SHP77 treated with DMSO at 0.1 percent for 48 hours (cell line): Measurements from ENCODE around the gene EDAR.

Source experiments
- DNase-seq: peaks from one replicate; lab custom pipeline; 2025; lab: John Stamatoyannopoulos, UW

The EDAR gene

DNA sequence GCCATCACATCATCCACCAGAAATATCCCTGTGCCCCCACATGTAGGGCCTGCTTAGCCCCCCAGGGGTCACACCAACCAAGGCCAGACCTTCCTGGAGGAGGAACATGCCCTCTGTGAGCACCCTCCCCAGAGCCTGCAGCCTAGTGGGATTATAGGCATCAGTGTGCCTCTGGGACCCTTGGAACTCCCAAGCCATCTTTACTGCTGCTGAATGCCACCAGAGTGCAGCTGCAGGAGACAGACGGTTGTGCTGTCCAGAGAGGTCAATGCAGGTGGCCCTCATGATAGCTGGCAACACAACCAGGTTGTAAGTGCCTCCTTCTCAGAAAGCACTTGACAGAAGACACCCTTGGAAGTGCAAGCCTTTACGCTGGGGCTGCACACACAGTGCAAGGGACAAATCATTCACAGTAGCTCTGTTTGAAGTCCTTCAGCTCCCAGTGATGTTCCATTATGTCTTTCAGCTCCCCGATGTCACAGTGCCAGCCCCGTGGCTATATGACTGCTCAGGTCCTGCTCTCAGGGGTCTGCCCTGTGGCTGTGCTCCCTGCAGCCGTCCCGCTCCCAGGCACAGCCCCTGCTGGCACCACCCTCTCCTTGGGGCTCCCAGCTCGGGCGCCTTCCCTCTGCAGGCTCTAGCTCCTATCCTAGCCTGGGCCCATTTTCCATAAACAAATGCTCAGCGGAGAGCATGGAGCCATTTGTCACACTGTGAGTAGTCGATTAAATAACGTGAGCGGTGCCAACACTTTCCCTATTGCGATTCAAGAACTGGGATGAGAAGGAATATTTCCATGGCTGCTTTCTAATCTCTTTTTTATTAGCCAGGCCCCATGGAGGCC is 65.1 kb downstream of the EDAR start:
- no peak for DNase-seq

DNA sequence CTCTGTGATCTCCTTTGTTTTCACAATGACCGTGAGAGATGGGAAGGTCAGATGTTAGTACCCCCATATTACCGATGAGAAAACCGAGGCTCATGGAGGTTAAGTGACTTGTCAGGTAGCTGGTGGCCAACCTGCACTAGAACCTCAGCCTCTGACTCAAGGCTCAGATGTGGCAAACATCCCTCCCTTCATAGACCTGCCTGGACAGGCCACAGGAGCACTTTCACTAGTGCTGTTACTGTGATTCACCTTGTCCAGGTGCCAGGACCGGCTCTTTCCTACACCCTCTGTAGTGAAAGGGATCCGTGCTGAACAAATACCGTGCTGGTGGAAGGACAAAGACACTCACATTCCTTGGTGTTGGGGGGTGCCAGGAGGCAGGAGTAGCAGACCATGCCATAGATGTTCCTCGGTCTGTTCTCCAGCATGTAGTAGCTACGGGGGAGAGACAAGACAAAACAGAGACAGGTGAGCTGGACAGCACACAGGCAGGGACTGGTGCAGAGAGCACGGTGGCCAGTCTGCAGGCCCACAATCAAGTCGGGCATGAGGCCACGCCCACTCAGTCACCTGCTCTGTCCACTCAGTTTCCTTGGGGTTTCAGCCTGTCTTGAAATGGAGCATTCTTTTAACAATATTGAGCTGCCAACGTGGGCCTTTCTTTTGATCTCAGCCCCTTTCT is 65.9 kb downstream of the EDAR start:
- no peak for DNase-seq

GRCh38 chr2:108922141-108922915 is 66.7 kb downstream of the EDAR start:
- DNase-seq: no peak

GRCh38 chr2:108921096-108922030 is 67.7 kb downstream of the EDAR start:
- no peak for DNase-seq

- no peak for DNase-seq
Measured at GRCh38 chr2:108920686-108921085, 68.3 kb downstream of the EDAR start.

DNA sequence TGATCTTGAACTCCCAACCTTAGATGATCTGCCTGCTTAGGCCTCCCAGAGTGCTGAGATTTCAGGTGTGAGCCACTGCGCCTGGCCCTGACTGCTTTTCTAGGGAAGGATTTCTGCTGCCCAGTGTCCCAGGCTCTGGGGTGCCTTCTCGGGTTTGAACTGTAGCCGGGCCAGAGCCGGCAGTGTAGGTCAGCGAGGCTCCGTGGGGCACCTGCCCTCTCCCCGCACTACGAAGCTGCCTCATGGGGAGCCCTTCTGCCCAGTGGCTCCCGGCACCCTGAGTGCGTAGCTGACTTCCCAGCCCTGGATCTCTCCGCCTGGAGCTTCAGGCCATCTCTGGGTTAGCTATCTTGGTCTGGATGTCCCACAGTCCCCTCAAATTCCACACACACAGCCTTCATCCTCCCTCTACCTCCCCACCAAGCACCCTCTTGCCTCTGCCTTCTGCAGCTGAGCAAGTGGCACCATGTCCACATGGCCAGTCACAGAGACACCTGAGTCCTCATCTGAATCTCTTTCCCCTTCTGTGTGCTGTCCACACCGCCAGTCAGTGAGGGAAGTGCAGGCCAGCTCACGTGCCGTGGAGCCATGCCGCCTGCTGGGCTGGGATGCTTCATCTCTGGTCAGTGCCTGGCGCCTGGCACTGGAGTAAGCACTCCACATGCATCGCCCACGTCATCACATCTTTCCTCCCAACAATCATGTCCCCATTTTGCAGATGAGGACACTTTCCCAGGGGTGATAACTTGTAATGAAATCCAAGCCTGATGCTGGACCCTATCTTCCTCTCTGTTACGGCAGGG is 69.2 kb downstream of the EDAR start:
- DNase-seq: no peak

DNA sequence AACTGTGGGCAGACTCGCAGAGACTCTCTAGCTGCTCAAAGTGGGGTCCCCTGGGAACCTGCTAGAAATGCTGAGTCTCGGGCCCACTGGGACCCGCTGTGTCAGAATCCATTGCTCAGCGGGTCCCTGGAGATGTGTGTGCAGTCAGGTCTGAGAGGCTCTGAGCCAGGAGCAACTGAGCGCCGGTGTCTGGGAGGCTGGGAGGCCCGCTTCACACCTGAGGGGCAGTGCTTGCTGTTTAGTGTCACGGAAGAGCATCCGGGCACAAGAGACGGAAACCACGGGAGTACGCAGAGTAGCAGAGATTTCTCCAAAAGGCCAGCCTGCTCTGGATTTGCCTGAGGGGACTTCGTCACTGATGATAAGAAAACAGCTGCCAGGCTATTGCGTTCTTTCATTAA is 70.1 kb downstream of the EDAR start:
- DNase-seq: no peak

DNA sequence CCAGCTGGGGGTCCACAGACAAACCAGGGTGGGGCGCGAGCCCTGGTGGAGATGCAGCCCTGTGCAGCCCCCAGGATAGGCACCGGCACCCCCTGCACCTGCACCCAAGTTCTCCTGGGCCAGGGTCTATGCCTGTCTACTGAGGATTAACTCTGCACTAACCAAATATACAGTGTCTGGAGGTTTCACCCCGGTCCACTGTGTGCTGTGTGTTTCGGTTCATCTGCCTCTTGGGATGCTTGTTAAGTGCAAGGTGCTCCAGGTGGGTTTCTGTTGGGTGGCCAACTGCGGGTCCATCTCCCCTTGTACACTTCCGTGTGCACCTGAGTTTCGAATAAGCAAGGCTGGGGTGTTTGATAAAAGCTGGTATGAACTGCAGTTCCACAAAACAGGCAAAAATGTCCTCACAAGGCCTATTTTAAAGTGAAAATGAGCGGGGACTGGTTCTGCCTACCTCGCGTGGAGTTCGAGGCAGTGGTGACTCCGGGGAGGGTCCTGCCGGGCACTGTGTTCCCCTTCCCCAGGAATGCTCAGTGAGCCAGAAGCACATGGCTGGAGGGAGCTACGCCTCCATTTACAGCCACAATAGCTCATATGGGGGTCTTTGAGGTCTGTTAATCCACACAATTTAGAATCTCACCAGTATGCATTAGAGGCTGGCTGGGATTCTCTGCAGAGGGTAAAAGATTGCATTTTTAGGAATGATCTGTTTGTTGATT is 70.7 kb downstream of the EDAR start:
- no peak for DNase-seq

DNA sequence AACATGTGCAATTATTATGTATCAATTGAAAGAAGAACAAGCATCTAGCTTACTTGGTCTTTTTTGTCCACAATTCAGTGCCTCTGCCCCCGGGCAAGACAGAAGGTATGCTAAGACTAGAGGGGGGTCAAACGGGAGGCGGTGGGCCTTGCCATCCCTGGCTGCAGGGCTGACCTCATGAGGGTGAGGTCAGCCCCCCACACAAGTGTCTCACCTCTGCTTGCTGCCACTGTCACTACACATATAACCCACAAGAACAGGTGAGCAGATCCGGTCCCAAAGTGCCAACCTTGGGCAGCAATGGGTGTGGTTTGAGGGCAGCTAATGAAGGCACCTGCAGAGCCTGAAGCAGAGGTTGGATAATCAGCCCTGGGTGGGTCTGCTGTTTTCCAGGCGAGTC is 71.5 kb downstream of the EDAR start:
- no peak for DNase-seq

- no peak for DNase-seq
Measured at GRCh38 chr2:108916796-108917421, 72.1 kb downstream of the EDAR start.

GRCh38 chr2:108916122-108916795 is 72.8 kb downstream of the EDAR start:
- DNase-seq: no peak

DNA sequence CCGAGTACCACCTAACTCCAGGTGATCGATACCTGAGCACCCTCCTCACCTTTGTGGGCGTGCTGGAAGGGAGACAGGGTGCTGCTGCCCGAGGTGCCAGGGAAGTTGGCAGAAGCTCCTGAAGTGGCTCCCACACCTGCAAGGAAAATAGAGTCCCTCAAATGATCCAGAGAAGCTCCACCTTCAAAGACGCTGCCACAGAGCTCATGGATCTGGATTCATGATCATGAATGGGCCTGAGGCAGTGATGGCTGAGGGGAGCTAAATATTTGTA is 76.5 kb downstream of the EDAR start:
- DNase-seq: no peak

GRCh38 chr2:108911807-108912628 is 77.0 kb downstream of the EDAR start:
- DNase-seq: no peak

- DNase-seq: no peak
Measured at GRCh38 chr2:108911401-108911800, 77.6 kb downstream of the EDAR start.

DNA sequence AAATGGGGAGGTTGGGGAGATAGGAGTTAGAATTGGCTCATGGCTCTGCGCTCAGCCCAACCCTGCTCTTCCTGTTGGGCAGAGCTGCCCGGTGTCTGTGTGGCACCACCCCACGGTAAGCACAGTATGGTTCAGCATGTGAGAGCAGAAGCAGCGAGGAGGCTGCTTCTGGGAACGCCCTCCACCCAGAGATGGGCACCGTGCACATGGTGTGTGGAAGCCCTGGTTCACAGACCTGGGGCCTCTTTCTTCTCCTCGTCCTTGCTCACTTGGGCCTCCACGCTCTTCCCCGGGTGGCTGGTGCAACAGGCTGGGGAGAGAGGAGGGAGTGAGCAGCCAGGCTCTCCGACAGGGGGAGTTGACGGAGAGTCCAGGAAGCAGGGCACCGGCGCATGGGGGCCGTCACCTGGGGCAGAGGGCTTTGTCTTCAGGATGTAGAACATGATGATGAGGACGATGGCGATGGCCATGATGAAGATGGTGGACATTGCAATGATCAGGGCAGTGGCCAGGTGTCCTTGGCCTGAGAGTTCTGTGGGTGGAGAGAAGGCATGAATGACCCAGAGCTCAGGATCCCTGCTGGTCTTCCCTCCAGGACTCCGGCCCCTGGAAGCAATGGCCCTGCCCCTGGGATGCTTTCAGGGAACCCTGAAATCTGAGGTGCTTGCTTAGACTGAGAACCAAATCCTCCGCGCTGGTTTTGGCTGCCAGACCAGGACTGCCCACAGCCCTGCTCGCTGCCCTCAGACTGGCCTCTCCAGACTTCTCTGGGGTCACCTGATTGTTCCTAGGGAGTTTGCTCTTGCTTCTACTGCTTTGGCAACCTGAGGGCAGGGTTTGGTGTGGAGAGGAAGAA is 78.3 kb downstream of the EDAR start:
- DNase-seq: no peak

DNA sequence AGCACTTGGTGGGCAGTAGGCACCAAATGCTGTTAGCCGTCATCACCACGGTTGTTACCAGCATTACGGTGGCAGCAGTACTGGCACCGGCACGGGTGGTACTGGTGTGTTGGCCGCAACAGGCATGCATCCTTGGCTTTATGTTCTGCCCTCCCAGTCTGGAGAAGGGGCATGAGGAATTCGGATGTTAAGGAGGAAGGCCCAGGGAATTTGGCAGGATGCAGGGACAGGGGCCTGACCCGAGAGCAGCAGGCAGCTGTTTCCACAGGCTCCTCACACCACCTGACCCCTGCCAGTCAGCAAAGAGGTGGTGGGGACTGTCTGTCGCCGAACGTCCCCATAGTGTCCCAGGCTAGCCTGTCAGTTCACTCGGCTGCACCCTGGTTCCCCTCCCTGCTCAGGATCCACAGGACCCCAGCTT is 79.0 kb downstream of the EDAR start:
- DNase-seq: no peak

- DNase-seq: no peak
Measured at GRCh38 chr2:108909275-108909823, 79.7 kb downstream of the EDAR start.
